ENCODE results near the gene SIL1. TPM values are rescaled to one million over a fixed set of nuclear protein-coding genes. Genes with fewer than 3 reads are reported as not detected.
"Not testable (repeated sequence)": the region's sequence is repeated elsewhere in the genome, so short reads cannot be mapped to it uniquely, and the experiment has no call there.

Gene SIL1
- total RNA-seq, 1 donor from 2014 or later = 29.9 TPM

GRCh38 chr5:139181835-139182452, 16.2 kb downstream of the SIL1 start:
- no peak for DNase-seq (ENCODE audit: low read depth)
- Histone ChIP-seq H3K36me3 (ENCODE audit: control insufficient read depth, insufficient read depth, low read length) (no peaks in the 10 kb centered on the region), H3K27me3 (ENCODE audit: control insufficient read depth, insufficient read depth, low read length) (no peaks in the 10 kb centered on the region), H3K4me3 (ENCODE audit: low read depth, low read length) (no peak overlapping the region)
- TF ChIP-seq, protein P1, sequence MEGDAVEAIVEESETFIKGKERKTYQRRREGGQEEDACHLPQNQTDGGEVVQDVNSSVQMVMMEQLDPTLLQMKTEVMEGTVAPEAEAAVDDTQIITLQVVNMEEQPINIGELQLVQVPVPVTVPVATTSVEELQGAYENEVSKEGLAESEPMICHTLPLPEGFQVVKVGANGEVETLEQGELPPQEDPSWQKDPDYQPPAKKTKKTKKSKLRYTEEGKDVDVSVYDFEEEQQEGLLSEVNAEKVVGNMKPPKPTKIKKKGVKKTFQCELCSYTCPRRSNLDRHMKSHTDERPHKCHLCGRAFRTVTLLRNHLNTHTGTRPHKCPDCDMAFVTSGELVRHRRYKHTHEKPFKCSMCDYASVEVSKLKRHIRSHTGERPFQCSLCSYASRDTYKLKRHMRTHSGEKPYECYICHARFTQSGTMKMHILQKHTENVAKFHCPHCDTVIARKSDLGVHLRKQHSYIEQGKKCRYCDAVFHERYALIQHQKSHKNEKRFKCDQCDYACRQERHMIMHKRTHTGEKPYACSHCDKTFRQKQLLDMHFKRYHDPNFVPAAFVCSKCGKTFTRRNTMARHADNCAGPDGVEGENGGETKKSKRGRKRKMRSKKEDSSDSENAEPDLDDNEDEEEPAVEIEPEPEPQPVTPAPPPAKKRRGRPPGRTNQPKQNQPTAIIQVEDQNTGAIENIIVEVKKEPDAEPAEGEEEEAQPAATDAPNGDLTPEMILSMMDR (IDR thresholded peaks at IDR 0.05; ENCODE audit: insufficient read depth, low read length, poor library complexity, severe bottlenecking) = no peak

DNA sequence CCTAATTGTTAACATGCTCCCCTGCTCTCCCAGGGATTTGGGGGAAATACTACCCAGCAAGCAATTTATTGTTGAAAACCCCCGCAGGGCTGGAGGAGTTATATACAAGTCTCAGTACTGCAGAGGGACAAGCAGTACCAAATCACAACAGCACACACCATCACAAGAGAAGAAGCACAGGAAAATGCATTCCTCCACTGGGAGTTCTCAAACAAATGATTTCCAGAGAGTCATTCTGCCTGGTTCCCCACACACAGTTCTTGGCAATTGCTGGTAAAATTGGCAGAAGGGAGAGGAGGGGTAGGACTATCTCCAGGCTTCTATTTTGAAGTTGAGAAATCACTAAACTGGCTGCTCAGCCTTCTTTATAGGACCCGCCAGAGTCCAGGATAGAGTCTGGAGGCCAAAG, 16.8 kb downstream of the SIL1 start:
- DNase-seq (ENCODE audit: low read depth) = no peak
- TF ChIP-seq, protein P1 (IDR thresholded peaks at IDR 0.05; ENCODE audit: insufficient read depth, low read length, poor library complexity, severe bottlenecking) = no peak
- H3K4me3 ChIP-seq (ENCODE audit: low read depth, low read length) = no peak overlapping the region
- no peaks in the 10 kb centered on the region for H3K36me3 ChIP-seq (ENCODE audit: control insufficient read depth, insufficient read depth, low read length)
- no peaks in the 10 kb centered on the region for H3K27me3 ChIP-seq (ENCODE audit: control insufficient read depth, insufficient read depth, low read length)

DNA sequence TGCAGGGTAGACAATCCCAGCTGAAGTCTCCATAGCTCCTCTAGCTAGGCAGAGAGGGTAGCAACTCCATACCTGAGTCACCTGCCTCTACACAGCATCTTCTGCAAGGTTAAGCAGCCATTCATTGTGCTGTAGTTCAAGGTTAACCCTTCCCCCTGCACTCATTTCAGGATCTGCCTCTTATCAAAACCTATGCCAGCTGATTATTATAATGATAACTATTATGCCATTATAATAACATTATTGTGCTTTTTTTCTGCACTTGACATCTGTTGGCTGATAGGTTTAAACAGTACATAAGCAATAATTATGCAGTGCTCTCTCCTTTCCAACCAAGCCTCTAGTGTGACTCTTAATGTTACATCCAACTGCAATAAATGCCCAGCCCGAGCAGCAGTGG, 17.3 kb downstream of the SIL1 start:
- no peaks in the 10 kb centered on the region for H3K27me3 ChIP-seq (ENCODE audit: control insufficient read depth, insufficient read depth, low read length)
- TF ChIP-seq, protein P1 (IDR thresholded peaks at IDR 0.05; ENCODE audit: insufficient read depth, low read length, poor library complexity, severe bottlenecking) = no peak
- no peak overlapping the region for H3K4me3 ChIP-seq (ENCODE audit: low read depth, low read length)
- DNase-seq (ENCODE audit: low read depth) = no peak
- H3K36me3 ChIP-seq (ENCODE audit: control insufficient read depth, insufficient read depth, low read length) = no peaks in the 10 kb centered on the region

GRCh38 chr5:139179778-139180513, 18.2 kb downstream of the SIL1 start:
- not testable (repeated sequence) for H3K36me3 ChIP-seq (ENCODE audit: control insufficient read depth, insufficient read depth, low read length); H3K27me3 ChIP-seq (ENCODE audit: control insufficient read depth, insufficient read depth, low read length); DNase-seq (ENCODE audit: low read depth); H3K4me3 ChIP-seq (ENCODE audit: low read depth, low read length)

GRCh38 chr5:139178935-139179334, 19.2 kb downstream of the SIL1 start:
- Histone ChIP-seq H3K4me3 (ENCODE audit: low read depth, low read length) (no peak overlapping the region), H3K27me3 (ENCODE audit: control insufficient read depth, insufficient read depth, low read length) (no peaks in the 10 kb centered on the region), H3K36me3 (ENCODE audit: control insufficient read depth, insufficient read depth, low read length) (no peaks in the 10 kb centered on the region)
- DNase-seq (ENCODE audit: low read depth) = no peak
- TF ChIP-seq, protein P1 (IDR thresholded peaks at IDR 0.05; ENCODE audit: insufficient read depth, low read length, poor library complexity, severe bottlenecking) = no peak

DNA sequence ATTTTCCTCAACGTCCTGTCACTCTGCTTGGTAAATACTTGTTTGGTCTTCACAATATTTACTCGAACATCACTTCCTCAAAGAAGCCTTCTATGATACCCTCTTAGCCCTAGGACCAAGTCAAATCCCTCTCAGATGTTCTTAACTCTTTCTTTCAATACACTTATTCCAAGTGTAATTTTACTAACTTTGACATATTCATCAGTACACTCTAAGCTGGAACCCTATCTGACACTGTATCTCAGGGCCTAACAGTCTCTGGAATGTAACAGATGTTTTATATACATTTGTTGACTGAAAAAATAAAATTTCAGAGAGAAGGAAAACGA, 19.6 kb downstream of the SIL1 start:
- TF ChIP-seq, protein P1 (IDR thresholded peaks at IDR 0.05; ENCODE audit: insufficient read depth, low read length, poor library complexity, severe bottlenecking) = no peak
- Histone ChIP-seq H3K27me3 (ENCODE audit: control insufficient read depth, insufficient read depth, low read length) (no peaks in the 10 kb centered on the region), H3K36me3 (ENCODE audit: control insufficient read depth, insufficient read depth, low read length) (no peaks in the 10 kb centered on the region), H3K4me3 (ENCODE audit: low read depth, low read length) (no peak overlapping the region)
- no peak for DNase-seq (ENCODE audit: low read depth)
